Keratinocyte (primary cell): ENCODE data around the gene SPTBN2.

Experiments
- CTCF ChIP-seq, 3 experiments: IDR thresholded peaks in 1 of 3; conservative IDR thresholded peaks in 1 of 3; optimal IDR thresholded peaks in 1 of 3; 2 replicates in 2 of 3; 3 replicates in 1 of 3; pipeline versions ENCODE3 to v1.5.1; 2011; ENCODE audit warnings: low read length in 3 of 3, mild to moderate bottlenecking in 3 of 3, moderate library complexity in 2 of 3, control low read depth in 1 of 3, inconsistent platforms in 1 of 3; ENCODE audit not compliant: insufficient read depth in 2 of 3; ENCODE audit errors: extremely low read depth in 1 of 3
- EZH2 ChIP-seq: IDR thresholded peaks from one replicate; pipeline ENCODE4 v1.6.1; 2012; ENCODE audit warnings: inconsistent platforms, mild to moderate bottlenecking, low read length, moderate library complexity

GRCh38 chr11:66639066-66639813 is 89.8 kb downstream of the SPTBN2 start:
- TF ChIP-seq CTCF (optimal IDR thresholded peaks at IDR 0.05 in 1 of 3, IDR thresholded peaks at IDR 0.05 in 1 of 3, conservative IDR thresholded peaks at IDR 0.05 in 1 of 3; ENCODE audit: extremely low read depth in 1 of 3, insufficient read depth in 2 of 3, low read length in 3 of 3) (no peak), EZH2 (no peak)
